Fibroblast of pulmonary artery (primary cell): ENCODE measurements around the gene ASB18.

Source experiments
- DNase-seq: peaks from one replicate; pipeline ENCODE4 v3.0.0-alpha.2; 2010; ENCODE audit warnings: low read depth
- H3K4me3 ChIP-seq: replicated peaks from 2 replicates; pipeline ENCODE4 v1.5.1; 2011; ENCODE audit warnings: low read depth, mild to moderate bottlenecking, control low read depth, low read length, moderate library complexity
- CTCF ChIP-seq: IDR thresholded peaks from 2 replicates; pipeline ENCODE4 v1.5.1; 2011; ENCODE audit warnings: mild to moderate bottlenecking, control low read depth, low read length, inconsistent platforms; ENCODE audit errors: missing control alignments

ASB18 gene

GRCh38 chr2:236254674-236255073 is 9.5 kb downstream of the ASB18 start:
- TF ChIP-seq CTCF = no peak
- no peak overlapping the region for H3K4me3 ChIP-seq
- DNase-seq = no peak

GRCh38 chr2:236254001-236254400 is 10.2 kb downstream of the ASB18 start:
- TF ChIP-seq CTCF = no peak
- DNase-seq = no peak
- H3K4me3 ChIP-seq = no peak overlapping the region

- TF ChIP-seq CTCF = no peak
- DNase-seq = no peak
- H3K4me3 ChIP-seq = no peak overlapping the region
These were observed 11.6 kb downstream of the ASB18 start for GRCh38 chr2:236252602-236253001.

GRCh38 chr2:236250909-236251579 is 13.2 kb downstream of the ASB18 start:
- no peak for DNase-seq

GRCh38 chr2:236250286-236250685 is 13.9 kb downstream of the ASB18 start:
- no peak overlapping the region for H3K4me3 ChIP-seq
- DNase-seq = no peak
- no peak for TF ChIP-seq CTCF

More at GRCh38 chr2:236250909-236251579, 13.2 kb downstream of the ASB18 start:
- no peak for TF ChIP-seq CTCF
- H3K4me3 ChIP-seq = no peak overlapping the region

GRCh38 chr2:236249066-236249465 is 15.1 kb downstream of the ASB18 start:
- no peak overlapping the region for H3K4me3 ChIP-seq
- DNase-seq = no peak
- no peak for TF ChIP-seq CTCF

GRCh38 chr2:236246711-236247246 is 17.4 kb downstream of the ASB18 start:
- no peak for DNase-seq
- H3K4me3 ChIP-seq = no peak overlapping the region
- no peak for TF ChIP-seq CTCF
